Activated T-cell treated with anti-CD3 and anti-CD28 coated beads for 48 hours (primary cell): ENCODE results near the gene PPP2R2B.

Experiments
- DNase-seq: peaks from one replicate; pipeline ENCODE4 v3.0.0-alpha.2; 2020; ENCODE audit warnings: low read depth

PPP2R2B gene

DNA sequence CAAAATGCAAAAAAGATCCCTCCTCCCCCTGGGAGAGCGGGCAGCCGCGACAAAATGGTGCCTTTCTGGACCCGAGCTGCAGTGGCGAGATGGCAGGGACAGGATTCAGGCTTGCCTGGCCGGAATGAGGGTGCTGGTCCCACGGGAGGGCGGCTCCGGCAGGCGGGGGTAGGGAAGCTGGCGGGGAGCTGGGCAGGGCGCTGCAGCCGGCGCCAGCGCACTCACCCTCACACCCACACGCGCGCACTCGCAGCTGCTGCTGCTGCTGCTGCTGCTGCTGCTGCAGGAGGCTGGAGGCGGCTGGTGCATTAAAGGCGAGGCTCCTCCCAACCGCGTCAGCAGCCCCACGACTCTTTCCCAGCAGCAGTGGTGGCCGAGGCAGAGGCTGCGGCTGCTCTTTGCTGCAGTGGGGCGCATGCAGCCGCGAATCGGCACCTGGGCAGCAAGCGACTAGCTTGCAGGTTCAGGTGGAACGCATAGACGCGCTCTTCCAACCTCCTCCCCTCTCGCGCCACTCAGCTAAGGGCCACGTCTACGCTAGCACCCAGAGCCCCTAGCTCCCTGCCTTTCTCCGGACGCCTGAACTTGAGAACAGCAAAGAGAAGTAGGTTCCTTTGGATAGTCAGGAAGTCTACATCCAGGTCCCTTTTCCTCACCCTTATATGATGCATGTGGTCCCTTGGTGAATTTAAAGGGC, at the start of gene PPP2R2B:
TSS of gene PPP2R2B (minus strand) at position 282 of the 697 bp plus-strand sequence.
- peak; percentile 17 for DNase-seq

DNA sequence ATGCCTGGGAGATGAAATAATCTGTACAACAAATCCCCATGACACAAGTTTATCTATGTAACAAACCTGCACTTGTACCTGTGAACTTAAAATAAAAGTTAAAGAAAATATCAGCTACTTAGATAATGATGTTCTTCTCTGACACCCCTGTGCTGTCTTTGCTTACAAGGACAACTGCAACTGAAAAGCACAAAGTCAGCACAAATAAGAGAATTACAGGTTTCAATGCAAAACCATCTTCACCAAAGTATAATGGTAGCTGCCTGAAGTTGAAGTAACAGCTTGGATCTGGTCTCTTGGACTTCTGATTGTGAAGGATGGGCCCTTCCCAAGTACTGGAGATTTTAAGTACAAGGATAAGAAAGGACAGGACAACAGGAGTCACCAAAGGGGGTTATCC, 45.6 kb upstream of the PPP2R2B start:
- DNase-seq: no peak

DNA sequence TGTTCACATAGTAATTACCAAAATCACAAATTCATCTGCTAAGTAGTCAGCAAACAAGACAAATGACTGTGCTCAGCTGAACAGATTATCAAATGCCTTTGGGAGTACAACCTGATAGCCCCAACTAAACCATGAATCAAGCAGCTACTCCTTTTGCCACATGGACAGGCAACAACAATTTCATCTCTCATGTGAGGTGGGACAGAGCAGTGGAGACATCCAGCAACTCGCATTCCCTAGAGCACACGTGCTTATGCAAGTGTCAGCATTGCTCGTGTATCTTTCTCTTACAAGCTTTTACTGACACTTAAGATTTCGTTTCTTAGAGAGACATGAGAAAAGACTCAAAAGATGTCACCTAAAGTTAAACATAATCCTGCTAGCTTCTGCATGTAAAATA, 42.7 kb upstream of the PPP2R2B start:
- DNase-seq: no peak

DNA sequence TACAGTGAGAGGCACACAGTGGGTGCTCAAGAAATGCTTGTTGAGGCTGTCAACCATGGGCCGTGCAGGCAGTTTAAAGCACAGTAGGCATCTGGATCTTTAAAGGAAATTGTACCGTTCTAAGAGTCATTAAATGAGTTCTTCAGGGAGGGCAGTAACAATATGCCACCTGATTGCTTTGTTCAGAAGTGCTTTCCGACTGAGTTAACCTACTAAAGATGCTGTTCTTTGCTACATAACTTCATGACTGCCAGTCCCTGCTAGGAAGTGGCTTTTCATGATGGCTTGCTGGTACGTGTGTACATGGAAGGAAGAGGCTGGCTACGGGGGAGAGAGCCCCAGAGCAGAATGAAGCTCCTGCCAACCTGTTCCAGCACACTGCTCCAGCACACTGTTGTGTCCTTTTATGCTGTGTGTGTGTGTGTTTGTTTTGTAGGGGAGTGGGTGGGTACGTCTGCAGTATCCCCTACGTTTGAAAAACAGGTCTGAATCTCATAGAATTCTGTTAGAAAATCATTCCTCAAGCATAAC, 41.9 kb upstream of the PPP2R2B start:
- DNase-seq: no peak

GRCh38 chr5:146919304-146919703, 40.7 kb upstream of the PPP2R2B start:
- DNase-seq: no peak

GRCh38 chr5:146917931-146918330, 39.4 kb upstream of the PPP2R2B start:
- DNase-seq: no peak

DNA sequence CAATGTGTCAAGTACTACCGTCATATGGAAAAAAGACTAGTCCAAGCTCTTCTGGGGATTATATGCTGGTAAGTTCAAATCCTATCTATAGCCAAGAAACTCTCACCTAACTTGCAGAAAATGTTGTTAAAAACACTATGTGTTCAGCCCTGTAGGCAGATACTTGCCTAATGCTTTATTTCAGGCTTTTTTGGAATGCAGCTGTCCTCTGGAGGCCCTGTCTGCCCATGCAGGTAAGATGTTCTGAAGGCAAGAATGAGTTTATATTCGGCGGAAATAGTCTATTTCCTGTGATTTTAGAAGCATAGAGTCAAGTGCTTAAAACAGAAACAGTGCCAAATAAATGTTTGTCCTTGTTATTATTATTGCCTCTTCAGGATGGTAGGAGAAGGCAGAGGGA, 34.3 kb upstream of the PPP2R2B start:
- no peak for DNase-seq

DNA sequence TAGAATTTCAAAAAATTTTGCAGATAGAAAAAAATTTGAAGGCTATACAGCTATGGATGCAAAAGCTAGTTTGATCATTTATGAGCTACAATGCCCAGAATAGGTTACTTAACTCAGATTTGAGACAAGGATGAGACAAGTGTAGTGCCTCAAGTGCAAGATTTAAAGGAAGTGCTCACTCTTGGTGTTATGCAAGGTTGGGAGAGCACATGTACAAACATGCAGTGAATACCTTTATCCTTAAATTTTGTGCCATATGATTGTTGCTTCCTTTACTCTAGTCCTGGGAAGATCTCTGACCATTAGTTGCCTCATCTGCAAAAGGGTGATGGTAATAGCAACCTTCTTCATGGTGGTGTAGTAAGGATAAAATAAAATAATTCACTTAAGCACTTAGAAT, 31.7 kb upstream of the PPP2R2B start:
- DNase-seq: no peak

- no peak for DNase-seq
These were observed 30.9 kb upstream of the PPP2R2B start for GRCh38 chr5:146909255-146910068.

GRCh38 chr5:146906803-146907202, 28.2 kb upstream of the PPP2R2B start:
- DNase-seq: no peak

DNA sequence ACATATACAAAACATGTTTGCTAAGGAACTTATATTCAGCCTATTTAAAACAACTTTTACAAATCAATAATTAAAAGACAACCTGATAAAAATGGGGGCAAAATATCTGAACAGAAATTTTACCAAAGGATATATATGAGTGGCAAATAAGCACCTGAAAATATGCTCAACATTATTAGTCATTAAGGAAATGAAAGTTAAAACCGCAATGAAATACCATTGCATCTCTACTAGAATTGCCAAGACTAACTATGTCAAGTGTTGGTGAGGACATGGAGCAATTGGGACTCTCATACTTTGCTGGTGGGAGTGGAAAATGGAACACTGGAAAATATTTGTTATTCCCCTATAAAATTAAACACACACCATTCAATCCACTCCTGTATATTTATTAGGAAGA, 26.3 kb upstream of the PPP2R2B start:
- DNase-seq: no peak

GRCh38 chr5:146903789-146904188, 25.2 kb upstream of the PPP2R2B start:
- DNase-seq: no peak

DNA sequence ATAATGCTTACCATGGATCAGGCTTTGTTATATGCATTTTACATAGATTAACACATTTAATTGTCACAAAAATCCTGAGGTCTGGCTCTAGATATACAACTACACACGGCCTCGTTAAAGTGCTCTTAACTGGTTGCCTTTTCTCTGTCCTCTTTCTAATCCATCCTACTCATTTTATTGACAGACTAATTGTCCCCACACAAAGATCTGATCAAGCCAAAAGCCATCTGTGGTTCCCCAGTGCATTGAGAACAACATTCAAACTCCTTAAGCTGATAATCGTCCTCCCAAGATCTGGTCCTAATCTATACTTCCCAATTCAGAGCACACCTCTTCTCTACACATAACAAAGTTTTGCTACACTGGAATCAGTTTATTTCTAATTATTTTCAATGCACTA, 23.9 kb upstream of the PPP2R2B start:
- no peak for DNase-seq

GRCh38 chr5:146897061-146897460, 18.5 kb upstream of the PPP2R2B start:
- DNase-seq: no peak

DNA sequence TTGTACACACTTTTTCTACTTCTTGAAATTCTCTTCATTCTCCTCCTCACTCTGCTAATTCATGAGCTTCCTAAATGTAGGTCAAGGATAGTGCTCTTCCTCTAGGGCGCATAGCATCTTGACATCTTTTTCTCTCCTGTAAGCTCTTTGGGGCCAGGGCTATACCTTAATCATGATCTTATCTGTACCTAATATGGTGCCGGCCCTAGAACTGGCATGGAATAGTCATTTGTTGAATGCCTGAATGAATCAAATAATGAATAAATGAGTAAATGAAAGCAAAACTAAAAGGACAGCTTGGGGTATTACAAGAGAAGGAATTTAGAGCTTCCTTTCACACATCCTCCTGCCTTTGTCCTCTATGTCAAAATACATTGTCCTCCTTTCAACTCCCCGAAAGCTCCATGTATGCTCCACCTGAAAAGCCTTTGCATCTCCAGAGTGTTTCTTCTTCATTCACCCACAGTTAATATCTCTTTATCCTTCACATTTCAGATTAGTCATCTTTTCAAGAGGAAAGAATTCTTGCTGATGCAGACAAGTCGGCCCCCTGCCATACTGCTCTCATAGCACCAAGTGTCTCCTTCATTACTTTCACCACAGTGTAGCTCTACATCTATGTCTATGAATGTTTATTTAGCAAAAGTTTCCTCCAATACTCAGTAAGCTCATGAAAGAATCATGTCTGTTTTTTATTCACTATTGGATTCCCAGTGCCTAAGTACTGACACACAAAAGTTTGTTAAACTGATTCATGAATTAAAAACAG, 16.4 kb upstream of the PPP2R2B start:
- DNase-seq: no peak

DNA sequence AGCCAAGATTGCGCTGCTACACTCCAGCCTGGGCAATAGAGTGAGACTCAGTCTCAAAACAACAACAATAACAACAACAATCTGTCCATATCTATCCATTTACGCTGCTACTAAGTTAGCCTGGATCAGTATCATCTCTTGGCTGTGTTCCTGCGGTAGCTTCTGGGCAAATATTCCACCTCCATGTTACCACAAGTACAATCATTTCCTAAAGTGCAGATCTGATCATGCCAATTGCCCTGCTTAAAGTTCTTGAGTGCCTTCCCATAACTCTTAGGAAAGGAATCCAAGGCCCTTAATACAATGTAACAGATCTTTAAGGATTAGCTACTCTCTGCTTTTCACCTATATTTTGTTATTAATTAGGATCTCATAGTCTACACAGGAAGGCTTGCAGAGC, 15.4 kb upstream of the PPP2R2B start:
- DNase-seq: no peak

DNA sequence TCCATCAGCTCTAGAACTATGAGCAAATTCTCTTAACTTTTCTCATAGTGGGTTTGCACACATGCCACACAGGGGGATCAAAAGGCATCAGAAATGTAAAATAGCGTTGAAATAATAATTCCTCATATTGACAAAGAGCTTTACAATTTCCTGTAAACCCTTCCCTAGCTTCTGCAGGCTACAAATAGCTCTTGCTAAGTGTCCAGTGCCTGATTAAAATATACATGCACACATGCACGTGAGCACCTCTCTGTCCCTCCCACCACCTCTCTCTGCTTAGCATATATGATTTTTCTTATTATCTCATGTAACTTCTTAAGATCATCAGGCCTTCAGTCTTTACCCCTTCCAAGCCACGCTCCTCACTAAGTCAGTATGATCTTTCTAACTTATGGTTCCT, 13.7 kb upstream of the PPP2R2B start:
- no peak for DNase-seq

- no peak for DNase-seq
These were observed 13.0 kb upstream of the PPP2R2B start for GRCh38 chr5:146891511-146891910.

DNA sequence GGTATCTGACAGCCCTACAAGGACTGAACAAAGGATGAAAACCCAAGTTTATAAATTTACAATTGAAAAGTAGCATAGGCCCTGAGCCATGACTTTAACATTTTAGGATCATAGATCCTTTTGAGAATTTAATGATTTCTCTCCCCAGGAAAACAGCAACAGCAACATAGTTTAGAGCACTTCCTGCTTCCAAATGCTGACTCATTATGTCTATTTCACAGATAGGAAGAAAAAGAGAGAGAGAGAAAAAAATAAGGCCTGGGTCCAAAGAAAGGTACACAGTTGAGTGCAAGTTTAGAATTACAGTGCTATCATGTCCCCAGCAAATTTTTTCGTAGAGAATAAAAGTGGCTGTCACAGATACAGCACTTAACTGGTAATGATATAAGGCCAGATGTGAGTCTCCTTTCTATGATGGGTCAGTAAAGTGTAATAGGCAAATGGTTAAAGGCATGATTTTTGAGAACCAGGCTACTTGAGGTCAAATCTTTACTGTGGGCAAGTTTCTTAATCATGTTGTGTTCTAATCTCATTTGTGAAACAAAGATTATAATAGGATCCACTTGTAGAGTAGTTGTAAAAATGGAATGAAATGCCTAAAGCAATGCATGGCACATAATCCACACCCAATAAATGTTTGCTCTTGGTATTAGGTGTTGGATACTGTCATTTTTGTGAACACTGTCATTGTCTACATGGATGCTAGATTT, 12.3 kb upstream of the PPP2R2B start:
- no peak for DNase-seq

- no peak for DNase-seq
These were observed 11.5 kb upstream of the PPP2R2B start for GRCh38 chr5:146890066-146890465.

DNA sequence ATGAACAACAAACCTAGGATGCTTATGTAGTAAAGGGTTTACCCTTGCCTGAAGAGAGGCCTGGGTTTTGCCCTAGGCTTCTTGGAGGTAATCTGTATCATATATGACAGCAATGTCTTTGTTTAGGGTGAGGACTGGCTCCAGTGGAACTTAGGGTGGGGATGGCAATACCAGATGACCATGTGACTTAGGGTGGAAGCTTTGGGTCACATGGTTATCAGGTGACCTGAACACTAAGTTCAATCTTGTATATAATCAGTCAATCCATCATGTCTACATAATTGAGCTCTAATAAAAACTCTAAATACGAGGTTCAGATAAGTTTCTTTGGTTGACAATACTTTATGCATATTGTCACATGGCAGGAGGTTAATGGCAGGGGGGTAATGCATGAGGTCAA, 10.6 kb upstream of the PPP2R2B start:
- DNase-seq: no peak
